ENCODE measurements around the gene HBS1L. TPM values are rescaled to one million over a fixed set of nuclear protein-coding genes. Genes with fewer than 3 reads are reported as not detected.

The HBS1L gene
- total and polyA plus RNA-seq, 8 donors = 14.3 to 63.5 (median 30.7) TPM

- WGBS, 5 donors = 64 to 79% (median 76%) methylated on average over 5 of the region's 5 CpGs
- intact Hi-C loops (cut with DNase I; ENCODE audit: low total_unique reads) = no loop called here
These were observed 117.7 kb downstream of the HBS1L start for GRCh38 chr6:134936931-134937330.

DNA sequence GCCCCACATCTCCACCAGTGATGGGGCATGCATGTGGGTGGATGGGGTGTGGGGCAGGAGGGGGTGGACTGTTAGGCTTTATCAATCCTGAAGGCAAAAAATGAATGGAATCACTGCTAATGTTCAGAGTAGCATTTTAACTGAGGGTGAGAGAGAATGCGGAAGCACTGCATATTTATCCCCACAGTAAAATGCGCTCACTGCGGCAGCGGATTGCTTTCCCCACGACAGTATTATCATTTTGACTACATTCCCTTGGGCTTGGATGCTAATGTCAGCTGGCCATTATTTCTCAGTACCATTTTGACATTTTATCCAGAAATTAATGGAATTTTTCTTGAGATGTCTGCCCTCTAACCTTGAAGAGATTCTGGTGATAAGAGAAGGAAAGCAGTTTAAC lies 118.1 kb downstream of the HBS1L start:
- no peak for DNase-seq
- no peak overlapping the region for H3K27ac ChIP-seq
- H3K27me3 ChIP-seq = no peaks in the 10 kb centered on the region
- WGBS, 5 donors = 82 to 96% (median 93%) methylated on average over 5 of the region's 5 CpGs
- no peak overlapping the region for H3K4me3 ChIP-seq
- no peaks in the 10 kb centered on the region for H3K4me1 ChIP-seq
- H3K36me3 ChIP-seq = no peaks in the 10 kb centered on the region
- intact Hi-C loops (cut with DNase I; ENCODE audit: low total_unique reads) = no loop called here
- H3K9me3 ChIP-seq = no peaks in the 10 kb centered on the region
- TF ChIP-seq POLR2AphosphoS5 (IDR thresholded peaks at IDR 0.05) (no peak), CTCF (IDR thresholded peaks at IDR 0.05) (no peak), POLR2A (IDR thresholded peaks at IDR 0.05) (no peak), EP300 (IDR thresholded peaks at IDR 0.05) (no peak)

More at GRCh38 chr6:134936931-134937330, 117.7 kb downstream of the HBS1L start:
- TF ChIP-seq EP300 (IDR thresholded peaks at IDR 0.05) (no peak), POLR2AphosphoS5 (IDR thresholded peaks at IDR 0.05) (no peak)
- no peaks in the 10 kb centered on the region for H3K4me1 ChIP-seq
- no peaks in the 10 kb centered on the region for H3K27me3 ChIP-seq
- DNase-seq = no peak
- no peaks in the 10 kb centered on the region for H3K36me3 ChIP-seq
- no peak overlapping the region for H3K4me3 ChIP-seq
- H3K27ac ChIP-seq = no peak overlapping the region
- no peaks in the 10 kb centered on the region for H3K9me3 ChIP-seq

DNA sequence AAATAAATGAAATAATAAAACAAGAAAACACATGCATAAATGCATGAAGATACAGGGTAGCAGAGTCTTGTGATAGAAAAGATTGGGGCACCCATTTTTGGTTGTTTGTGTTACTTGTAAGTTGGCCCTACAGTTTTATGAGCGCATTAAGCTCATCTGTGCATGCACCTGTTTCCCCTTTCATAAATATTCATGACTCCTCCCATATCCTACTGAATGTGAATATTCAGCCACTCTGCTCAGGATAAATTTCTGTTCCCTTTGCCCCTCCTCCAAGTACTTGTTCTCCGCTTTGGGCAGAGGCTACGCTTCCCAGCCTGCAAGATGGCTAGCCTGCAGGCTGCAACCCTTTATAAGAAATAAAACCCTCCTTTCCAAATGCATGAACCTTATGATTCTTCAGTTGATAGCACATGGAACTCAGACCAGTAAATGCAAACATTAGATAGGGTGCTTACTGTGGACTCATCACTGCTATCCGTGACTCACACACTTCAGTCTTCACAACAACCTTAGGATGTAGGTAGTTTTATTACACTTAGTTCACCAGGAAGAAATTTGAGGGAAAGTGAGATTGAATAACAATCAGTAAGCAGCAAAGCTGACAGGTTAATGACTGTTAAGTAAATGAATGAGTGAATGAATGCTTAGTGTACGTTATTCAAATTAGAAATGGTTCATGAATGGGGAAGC lies 119.7 kb downstream of the HBS1L start:
- no peaks in the 10 kb centered on the region for H3K4me1 ChIP-seq
- no peaks in the 10 kb centered on the region for H3K27me3 ChIP-seq
- H3K4me3 ChIP-seq = no peak overlapping the region
- WGBS, 5 donors = 94 to 95% (median 94%) methylated on average over 5 of the region's 5 CpGs
- no peak for DNase-seq
- H3K9me3 ChIP-seq = no peaks in the 10 kb centered on the region
- TF ChIP-seq EP300 (IDR thresholded peaks at IDR 0.05) (no peak), CTCF (IDR thresholded peaks at IDR 0.05) (no peak), POLR2A (IDR thresholded peaks at IDR 0.05) (no peak), POLR2AphosphoS5 (IDR thresholded peaks at IDR 0.05) (no peak)
- no peak overlapping the region for H3K27ac ChIP-seq
- no peaks in the 10 kb centered on the region for H3K36me3 ChIP-seq
- intact Hi-C loops (cut with DNase I; ENCODE audit: low total_unique reads) = no loop called here

GRCh38 chr6:134932535-134933470 lies 121.8 kb downstream of the HBS1L start:
- 81 to 88% (median 87%) methylated on average over 11 of the region's 11 CpGs for WGBS, 5 donors

More at GRCh38 chr6:134932535-134933470, 121.8 kb downstream of the HBS1L start:
- Histone ChIP-seq H3K4me3 (no peak overlapping the region), H3K9me3 (no peaks in the 10 kb centered on the region), H3K27ac (no peak overlapping the region), H3K27me3 (no peaks in the 10 kb centered on the region), H3K4me1 (no peaks in the 10 kb centered on the region), H3K36me3 (peaks cover 0 to under 1% (median 0%) of the 10 kb centered on the region in 4 donors)
- intact Hi-C loops (cut with DNase I; ENCODE audit: low total_unique reads) = no loop called here
- TF ChIP-seq CTCF (IDR thresholded peaks at IDR 0.05) = no peak
- no peak for TF ChIP-seq POLR2A (IDR thresholded peaks at IDR 0.05)
- TF ChIP-seq POLR2AphosphoS5 (IDR thresholded peaks at IDR 0.05) = no peak
- TF ChIP-seq EP300 (IDR thresholded peaks at IDR 0.05) = no peak
- DNase-seq = no peak

Data from stomach (tissue), 9 donors.